GM13976 (cell line): ENCODE measurements around the gene TMEM107.

Source experiments
- DNase-seq: peaks from one replicate; pipeline ENCODE4 v3.0.0; 2012; ENCODE audit warnings: low spot score
- CTCF ChIP-seq: IDR thresholded peaks from 2 replicates; pipeline ENCODE4 v1.5.1; 2012; ENCODE audit warnings: borderline replicate concordance, mild to moderate bottlenecking; ENCODE audit not compliant: insufficient read depth; ENCODE audit errors: extremely low read depth, missing control alignments, control extremely low read depth
- in situ Hi-C: fragments of 300-500 bp; cut with MboI; formaldehyde crosslinking; loops from one replicate; pipeline ENCODE4 v1.12.0; 2022; ENCODE audit warnings: low sequenced_read_pairs, mixed read lengths, inconsistent platforms; ENCODE audit not compliant: unreplicated experiment

Gene TMEM107

GRCh38 chr17:8164815-8165131 lies 11.4 kb downstream of the TMEM107 start:
- in situ Hi-C loops, result no loop called here
- DNase-seq, result no peak
- no peak for TF ChIP-seq CTCF

- TF ChIP-seq CTCF, result no peak
Observed at GRCh38 chr17:8163978-8164814, 12.0 kb downstream of the TMEM107 start.

GRCh38 chr17:8162997-8163977 lies 12.9 kb downstream of the TMEM107 start:
- no peak for DNase-seq
- no peak for TF ChIP-seq CTCF
- in situ Hi-C loops, result no loop called here

More at GRCh38 chr17:8163978-8164814, 12.0 kb downstream of the TMEM107 start:
- DNase-seq, result no peak
- in situ Hi-C loops, result no loop called here

GRCh38 chr17:8162233-8162996 lies 13.8 kb downstream of the TMEM107 start, which contains the start of gene VAMP2:
Gene VAMP2, minus strand, starts transcription at chr17:8162948. Its CDS starts 69 bp downstream, at chr17:8162879.
- in situ Hi-C loops, result no loop called here
- DNase-seq, result peak; percentile 86
- no peak for TF ChIP-seq CTCF

- DNase-seq, result no peak
- in situ Hi-C loops, result no loop called here
- no peak for TF ChIP-seq CTCF
Observed at GRCh38 chr17:8161289-8162232, 14.6 kb downstream of the TMEM107 start.
